ENCODE results near the gene SAMD14. TPM values are rescaled to one million over a fixed set of nuclear protein-coding genes. Genes with fewer than 3 reads are reported as not detected.

Gene SAMD14
- total RNA-seq, 6 experiments from 2014 or later: 0.50 to 3.8 (median 0.77) TPM; not detected in 1

DNA sequence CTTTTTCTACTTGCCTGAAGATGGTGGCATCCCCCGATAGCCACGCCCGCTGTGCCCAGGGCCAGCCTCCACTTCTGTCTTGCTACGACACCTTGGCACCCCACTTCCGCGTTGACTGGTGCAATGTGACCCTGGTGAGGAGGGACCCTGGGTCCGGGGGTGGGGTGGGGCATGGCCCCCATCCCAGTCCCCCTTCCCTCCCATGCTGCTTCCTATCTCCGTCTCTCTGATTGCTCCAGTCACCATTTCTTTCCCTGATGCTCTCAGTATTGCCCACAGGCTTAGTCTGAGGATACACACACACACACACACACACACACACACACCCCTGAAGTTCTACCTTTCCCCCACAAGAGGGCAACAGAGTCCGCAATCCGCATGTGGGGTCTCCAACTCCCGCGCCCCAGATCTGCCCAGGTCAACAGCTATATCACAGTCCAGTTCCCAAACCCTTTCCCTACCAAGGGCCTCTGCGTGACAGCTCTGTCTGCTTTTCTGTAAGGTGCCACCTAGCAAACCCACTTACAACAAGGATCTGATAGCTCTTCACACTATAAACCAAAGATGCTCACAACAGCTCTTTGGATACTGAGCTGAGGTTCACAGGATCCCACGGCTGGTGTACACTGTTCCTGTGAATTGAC lies 39.3 kb upstream of the SAMD14 start:
- H3K27ac ChIP-seq: no peak overlapping the region
- H3K4me3 ChIP-seq: no peak overlapping the region
- 14% methylated on average over 10 of the region's 14 CpGs for WGBS (ENCODE audit: insufficient coverage, low coverage, low lambda C conversion rate, missing lambda C conversion rate)
- DNase-seq: peak in 1 of 3 donors; percentile 48
- no peaks in the 10 kb centered on the region for H3K4me1 ChIP-seq
- no peaks in the 10 kb centered on the region for H3K36me3 ChIP-seq
- no peaks in the 10 kb centered on the region for H3K27me3 ChIP-seq
- intact Hi-C loops (cut with DNase I): loop anchor here (10.0 kb wide), 1 partner anchor 54 kb away; no protein-coding TSS in a partner anchor
- H3K9me3 ChIP-seq: no peaks in the 10 kb centered on the region
- TF ChIP-seq, protein P1, sequence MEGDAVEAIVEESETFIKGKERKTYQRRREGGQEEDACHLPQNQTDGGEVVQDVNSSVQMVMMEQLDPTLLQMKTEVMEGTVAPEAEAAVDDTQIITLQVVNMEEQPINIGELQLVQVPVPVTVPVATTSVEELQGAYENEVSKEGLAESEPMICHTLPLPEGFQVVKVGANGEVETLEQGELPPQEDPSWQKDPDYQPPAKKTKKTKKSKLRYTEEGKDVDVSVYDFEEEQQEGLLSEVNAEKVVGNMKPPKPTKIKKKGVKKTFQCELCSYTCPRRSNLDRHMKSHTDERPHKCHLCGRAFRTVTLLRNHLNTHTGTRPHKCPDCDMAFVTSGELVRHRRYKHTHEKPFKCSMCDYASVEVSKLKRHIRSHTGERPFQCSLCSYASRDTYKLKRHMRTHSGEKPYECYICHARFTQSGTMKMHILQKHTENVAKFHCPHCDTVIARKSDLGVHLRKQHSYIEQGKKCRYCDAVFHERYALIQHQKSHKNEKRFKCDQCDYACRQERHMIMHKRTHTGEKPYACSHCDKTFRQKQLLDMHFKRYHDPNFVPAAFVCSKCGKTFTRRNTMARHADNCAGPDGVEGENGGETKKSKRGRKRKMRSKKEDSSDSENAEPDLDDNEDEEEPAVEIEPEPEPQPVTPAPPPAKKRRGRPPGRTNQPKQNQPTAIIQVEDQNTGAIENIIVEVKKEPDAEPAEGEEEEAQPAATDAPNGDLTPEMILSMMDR (IDR thresholded peaks at IDR 0.05): peak; percentile 33 to 88 (median 40)
- no peak for TF ChIP-seq POLR2A (IDR thresholded peaks at IDR 0.05)
- ATAC-seq: peak; percentile 64 to 86 (median 76)

DNA sequence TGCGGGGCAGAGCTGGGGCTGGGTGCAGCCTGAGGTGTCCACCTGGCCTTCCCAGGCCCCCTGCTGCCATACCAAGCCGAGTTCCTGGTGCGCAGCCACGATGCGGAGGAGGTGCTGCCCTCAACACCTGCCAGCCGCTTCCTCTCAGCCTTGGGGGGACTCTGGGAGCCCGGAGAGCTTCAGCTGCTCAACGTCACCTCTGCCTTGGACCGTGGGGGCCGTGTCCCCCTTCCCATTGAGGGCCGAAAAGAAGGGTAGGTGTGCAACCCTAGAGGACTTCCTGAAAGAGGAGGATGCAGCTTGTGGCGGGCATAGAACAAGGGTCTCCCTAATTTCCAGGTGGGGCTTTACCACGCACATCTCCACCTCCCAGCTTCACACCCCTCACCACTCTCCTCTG lies 38.4 kb upstream of the SAMD14 start:
- 58% methylated on average over 6 of the region's 13 CpGs for WGBS (ENCODE audit: insufficient coverage, low coverage, low lambda C conversion rate, missing lambda C conversion rate)
- Histone ChIP-seq H3K36me3 (no peaks in the 10 kb centered on the region), H3K4me1 (no peaks in the 10 kb centered on the region), H3K27ac (no peak overlapping the region), H3K9me3 (no peaks in the 10 kb centered on the region), H3K4me3 (no peak overlapping the region), H3K27me3 (no peaks in the 10 kb centered on the region)
- no peak for ATAC-seq
- no peak for TF ChIP-seq POLR2A (IDR thresholded peaks at IDR 0.05)
- TF ChIP-seq, protein P1 (IDR thresholded peaks at IDR 0.05): no peak
- no peak for DNase-seq
- intact Hi-C loops (cut with DNase I): loop anchor here (10.0 kb wide), 1 partner anchor 54 kb away; no protein-coding TSS in a partner anchor

DNA sequence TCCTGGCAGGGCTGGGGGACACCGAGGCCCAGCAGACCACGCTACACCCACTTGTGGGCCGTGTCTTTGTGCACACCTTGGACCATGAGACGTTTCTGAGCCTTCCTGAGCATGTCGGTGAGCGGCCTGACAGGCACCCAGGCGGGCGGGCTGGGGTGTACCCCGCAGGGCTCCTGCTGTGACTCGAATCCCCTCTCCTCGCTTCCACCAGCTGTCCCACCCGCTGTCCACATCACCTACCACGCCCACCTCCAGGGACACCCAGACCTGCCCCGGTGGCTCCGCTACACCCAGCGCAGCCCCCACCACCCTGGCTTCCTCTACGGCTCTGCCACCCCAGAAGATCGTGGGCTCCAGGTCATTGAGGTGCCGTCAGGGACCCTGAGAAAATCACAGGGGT lies 37.4 kb upstream of the SAMD14 start:
- ATAC-seq (no peak), DNase-seq (peak in 1 of 3 donors; percentile 55)
- Histone ChIP-seq H3K4me3 (no peak overlapping the region), H3K27ac (no peak overlapping the region), H3K9me3 (no peaks in the 10 kb centered on the region), H3K27me3 (no peaks in the 10 kb centered on the region), H3K36me3 (no peaks in the 10 kb centered on the region), H3K4me1 (no peaks in the 10 kb centered on the region)
- no CpG with 5 or more reads among the region's 19 CpGs for WGBS (ENCODE audit: insufficient coverage, low coverage, low lambda C conversion rate, missing lambda C conversion rate)
- intact Hi-C loops (cut with DNase I): loop anchor here (10.0 kb wide), 1 partner anchor 53 kb away; no protein-coding TSS in a partner anchor
- TF ChIP-seq POLR2A (IDR thresholded peaks at IDR 0.05): no peak

DNA sequence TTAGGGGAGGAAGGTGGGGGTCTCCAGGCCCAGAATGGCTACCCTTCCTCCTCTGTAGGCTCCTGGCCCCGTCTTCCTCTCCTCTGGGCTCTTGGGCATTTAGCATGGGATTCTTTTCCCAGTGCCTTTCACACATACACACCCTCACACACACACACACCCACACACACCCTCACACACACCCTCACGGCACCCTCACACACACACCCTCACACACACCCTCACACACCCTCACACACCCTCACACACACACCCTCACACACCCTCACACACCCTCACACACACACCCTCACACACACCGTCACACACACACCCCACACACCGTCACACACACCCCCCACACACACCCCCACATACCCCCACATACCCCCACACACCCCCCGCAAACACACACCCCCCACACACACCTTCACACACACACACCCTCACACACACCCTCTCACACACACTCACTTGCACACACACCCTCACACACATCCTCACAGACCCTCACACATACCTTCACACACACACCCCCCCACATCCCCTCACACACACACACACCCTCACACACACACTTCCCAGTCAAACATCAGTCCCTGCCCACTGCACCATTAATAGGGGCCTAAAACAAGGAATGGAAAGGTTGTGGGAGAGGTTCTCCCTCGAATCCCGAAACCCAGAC lies 36.7 kb upstream of the SAMD14 start:
- Histone ChIP-seq H3K27me3 (no peaks in the 10 kb centered on the region), H3K4me3 (no peak overlapping the region), H3K36me3 (no peaks in the 10 kb centered on the region), H3K4me1 (no peaks in the 10 kb centered on the region), H3K9me3 (no peaks in the 10 kb centered on the region), H3K27ac (no peak overlapping the region)
- ATAC-seq: no peak
- TF ChIP-seq, protein P1 (IDR thresholded peaks at IDR 0.05): no peak
- no peak for TF ChIP-seq POLR2A (IDR thresholded peaks at IDR 0.05)
- DNase-seq: peak in 2 of 3 donors; percentile 4 to 16
- intact Hi-C loops (cut with DNase I): loop anchor here (10.0 kb wide), 1 partner anchor 52 kb away; no protein-coding TSS in a partner anchor
- 81% methylated on average over 7 of the region's 7 CpGs for WGBS (ENCODE audit: insufficient coverage, low coverage, low lambda C conversion rate, missing lambda C conversion rate)

Measured in right lobe of liver (tissue), 6 donors.